Esophagus muscularis mucosa (tissue), 4 donors: ENCODE data around the gene MLN. TPM values are rescaled to one million over a fixed set of nuclear protein-coding genes. Genes with fewer than 3 reads are reported as not detected.

Experiments
- DNase-seq: peaks from one replicate; pipeline ENCODE4 v3.0.0-alpha.2; 2017; ENCODE audit errors: extremely low spot score
- H3K27ac ChIP-seq, 4 donors: fragments of 200-600 bp; sonication (generic); replicated peaks in 1 of 4; 1 replicate in 3 of 4; 2 replicates in 1 of 4; pipeline ENCODE4 v1.5.1; 2016 to 2019; ENCODE audit warnings: mild to moderate bottlenecking in 1 of 4
- H3K27me3 ChIP-seq, 4 donors: fragments of 200-600 bp; sonication (generic); one replicate each; pipeline versions ENCODE4 v1.5.1 to v1.6.0; 2016 to 2019
- H3K36me3 ChIP-seq, 4 donors: fragments of 200-600 bp; sonication (generic); one replicate each; pipeline ENCODE4 v1.5.1; 2016 to 2019
- H3K4me1 ChIP-seq, 4 donors: fragments of 200-600 bp; sonication (generic); one replicate each; pipeline ENCODE4 v1.5.1; 2016 to 2019
- H3K4me3 ChIP-seq, 4 donors: fragments of 200-600 bp; sonication (generic); 1 replicate in 2 of 4; 2 replicates in 2 of 4; pipeline ENCODE4 v1.5.1; 2016 to 2019; ENCODE audit warnings: mild to moderate bottlenecking in 4 of 4, moderate library complexity in 1 of 4
- H3K9me3 ChIP-seq, 4 donors: fragments of 200-600 bp; sonication (generic); 1 replicate in 3 of 4; 2 replicates in 1 of 4; pipeline ENCODE4 v1.5.1; 2016 to 2019
- CTCF ChIP-seq, 3 experiments: fragments of 200-600 bp in 2 of 3; fragments of 450-650 bp in 1 of 3; sonication (generic) in 2 of 3; IDR thresholded peaks; one replicate each; pipeline ENCODE4 v1.5.1; 2017 to 2019; ENCODE audit warnings: antibody characterized with exemption in 3 of 3, mild to moderate bottlenecking in 2 of 3, moderate library complexity in 1 of 3
- EP300 ChIP-seq: sonication (generic); formaldehyde crosslinking; IDR thresholded peaks from one replicate; pipeline ENCODE4 v1.6.1; 2017; ENCODE audit warnings: antibody characterized with exemption
- POLR2A ChIP-seq: fragments of 450-650 bp; IDR thresholded peaks from one replicate; pipeline ENCODE4 v1.6.1; 2017; ENCODE audit warnings: antibody characterized with exemption, moderate library complexity, mild to moderate bottlenecking, low read depth
- POLR2AphosphoS5 ChIP-seq, 2 donors: sonication (generic); formaldehyde crosslinking; IDR thresholded peaks; one replicate each; pipeline ENCODE4 v1.6.1; 2017; ENCODE audit warnings: antibody characterized with exemption in 2 of 2
- WGBS: methylation state at CpG from one replicate; pipeline ENCODE4 v1.1.5; 2018; 5-methylcytosine and 5-hydroxymethylcytosine counted together
- intact Hi-C: fragments of 100-400 bp; cut with DNase I; formaldehyde crosslinking; loops from one replicate; pipeline ENCODE4 v1.15.1; 2023
- total RNA-seq, 4 donors: library from RNA; depleted of rRNA; stranded (reverse); fragments of >200 nt; gene quantifications; one replicate each; pipeline versions ENCODE4 v1.1.0 to v1.2.1, GENCODE V29; 2016

Gene MLN
- total RNA-seq, 4 donors from 2014 or later, result not detected

DNA sequence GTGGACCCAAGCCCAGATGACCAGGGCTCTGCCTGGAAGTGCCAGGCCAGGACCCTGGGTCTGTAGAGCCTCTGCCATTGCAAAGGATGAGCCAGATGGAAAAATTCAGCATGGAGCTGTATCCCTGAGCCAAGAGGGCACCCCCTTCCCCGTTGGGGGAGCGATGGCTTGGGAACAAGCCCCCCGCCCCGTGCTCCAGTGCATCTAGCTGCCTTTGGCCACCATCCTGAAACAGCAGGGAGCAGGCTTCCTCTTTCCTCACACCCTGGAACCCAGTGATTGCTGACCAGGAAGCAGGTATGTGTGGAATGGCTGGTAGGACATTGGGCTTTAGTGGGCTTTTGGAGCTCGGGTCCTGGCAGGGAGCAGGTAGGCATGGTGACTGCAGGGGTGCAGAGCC lies 2.2 kb downstream of the MLN start:
- Histone ChIP-seq H3K4me3 (no peak overlapping the region), H3K9me3 (no peaks in the 10 kb centered on the region), H3K27me3 (peaks cover 0 to 95% (median 0%) of the 10 kb centered on the region in 4 donors), H3K36me3 (no peaks in the 10 kb centered on the region), H3K4me1 (no peaks in the 10 kb centered on the region), H3K27ac (no peak overlapping the region)
- DNase-seq, result no peak
- intact Hi-C loops, result no loop called here
- TF ChIP-seq CTCF (IDR thresholded peaks at IDR 0.05) (no peak), POLR2AphosphoS5 (IDR thresholded peaks at IDR 0.05) (no peak), POLR2A (no peak), EP300 (no peak)
- 80% methylated on average over 3 of the region's 5 CpGs for WGBS

DNA sequence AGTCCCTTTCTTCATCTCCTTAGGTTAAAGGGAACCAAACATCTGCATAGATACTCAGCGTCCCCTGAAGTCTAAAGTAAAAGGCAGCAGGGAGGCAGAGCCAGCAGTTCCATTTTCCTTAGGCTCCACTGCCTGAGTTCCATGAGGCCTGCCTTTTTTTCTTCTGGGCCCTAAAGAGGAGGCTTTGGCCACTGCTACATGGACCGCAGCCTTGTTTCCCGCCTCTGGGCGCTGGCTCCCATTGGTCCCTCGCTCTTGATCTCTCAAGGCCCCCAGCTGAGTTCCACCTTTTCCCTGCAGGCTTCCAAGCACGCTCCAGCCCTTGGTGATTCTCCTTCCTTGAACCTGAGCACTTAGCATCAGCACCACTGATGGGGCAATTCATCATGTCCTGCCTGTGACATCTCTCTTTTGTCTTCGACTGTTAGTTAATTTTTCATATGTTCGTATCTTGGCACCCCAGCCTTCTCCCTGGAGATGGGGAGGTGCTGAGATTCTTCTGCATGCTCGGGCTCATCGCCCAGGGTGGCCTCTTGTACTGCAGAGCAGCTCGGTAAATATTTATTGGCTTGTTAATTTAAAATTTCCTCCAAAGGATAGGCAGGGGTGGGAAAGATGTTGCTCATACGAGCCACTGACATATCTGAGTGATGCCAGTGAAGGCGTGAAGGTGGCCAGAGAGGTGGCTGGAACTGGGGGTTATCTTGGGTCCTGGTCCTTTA lies 3.4 kb downstream of the MLN start:
- WGBS, result 81% methylated on average over 13 of the region's 13 CpGs
- H3K27me3 ChIP-seq, result peaks cover 0 to 95% (median 1%) of the 10 kb centered on the region in 4 donors
- DNase-seq, result no peak
- no peak for TF ChIP-seq POLR2A
- H3K36me3 ChIP-seq, result no peaks in the 10 kb centered on the region
- no peaks in the 10 kb centered on the region for H3K9me3 ChIP-seq
- intact Hi-C loops, result no loop called here
- H3K27ac ChIP-seq, result no peak overlapping the region
- H3K4me1 ChIP-seq, result no peaks in the 10 kb centered on the region
- H3K4me3 ChIP-seq, result no peak overlapping the region

- Histone ChIP-seq H3K9me3 (no peaks in the 10 kb centered on the region), H3K27me3 (peaks cover 0 to 94% (median 3%) of the 10 kb centered on the region in 4 donors), H3K27ac (no peak overlapping the region), H3K4me3 (no peak overlapping the region), H3K4me1 (no peaks in the 10 kb centered on the region), H3K36me3 (no peaks in the 10 kb centered on the region)
- no peak for DNase-seq
- TF ChIP-seq POLR2AphosphoS5 (IDR thresholded peaks at IDR 0.05), result no peak
- no peak for TF ChIP-seq EP300
- TF ChIP-seq POLR2A, result no peak
- no peak for TF ChIP-seq CTCF (IDR thresholded peaks at IDR 0.05)
- WGBS, result 74% methylated on average over 4 of the region's 4 CpGs
- intact Hi-C loops, result no loop called here
Observed at GRCh38 chr6:33799454-33800113, 4.2 kb downstream of the MLN start.

GRCh38 chr6:33798343-33798848 lies 5.4 kb downstream of the MLN start:
- Histone ChIP-seq H3K4me3 (no peak overlapping the region), H3K27me3 (peaks cover 0 to 87% (median 3%) of the 10 kb centered on the region in 4 donors), H3K36me3 (no peaks in the 10 kb centered on the region), H3K9me3 (no peaks in the 10 kb centered on the region), H3K4me1 (no peaks in the 10 kb centered on the region), H3K27ac (no peak overlapping the region)
- 81% methylated on average over 13 of the region's 13 CpGs for WGBS
- no peak for TF ChIP-seq CTCF (IDR thresholded peaks at IDR 0.05)
- TF ChIP-seq EP300, result no peak
- TF ChIP-seq POLR2A, result no peak
- no peak for TF ChIP-seq POLR2AphosphoS5 (IDR thresholded peaks at IDR 0.05)
- DNase-seq, result no peak
- intact Hi-C loops, result no loop called here

DNA sequence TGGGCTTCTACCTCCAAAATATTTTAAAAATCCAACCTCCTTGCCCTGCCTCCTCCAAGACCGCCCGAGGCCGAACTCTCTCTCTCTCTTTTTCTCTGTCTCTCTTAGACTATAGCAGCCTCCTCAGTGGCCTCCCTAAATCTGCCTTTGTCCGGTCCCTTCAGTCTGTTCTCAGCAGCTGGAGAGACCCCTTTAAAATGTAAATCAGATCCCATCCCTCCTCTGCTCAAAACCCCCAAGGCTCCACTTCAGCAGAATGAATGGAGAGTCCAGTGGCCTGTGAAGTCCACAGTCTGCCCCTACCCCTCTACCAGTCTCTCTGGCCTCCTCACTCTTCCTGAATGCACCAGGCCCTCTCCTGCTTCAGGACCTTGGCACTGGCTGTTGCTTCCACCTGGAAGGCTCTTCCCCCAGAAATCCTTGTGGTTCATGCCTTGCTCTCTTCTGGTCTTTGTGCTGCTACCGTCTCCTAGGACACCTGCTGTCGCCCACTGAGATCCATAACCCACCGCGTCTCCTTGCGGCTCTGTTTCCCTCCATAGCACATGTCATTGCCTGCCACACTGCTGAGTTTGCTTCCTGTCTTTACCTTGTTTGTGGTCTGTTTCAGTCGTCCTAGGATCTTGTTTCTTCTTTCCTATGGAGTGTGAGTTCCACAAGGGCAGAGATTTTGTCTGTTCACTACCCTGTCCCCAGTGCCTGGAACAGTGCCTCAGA lies 6.0 kb downstream of the MLN start:
- H3K4me1 ChIP-seq, result no peaks in the 10 kb centered on the region
- DNase-seq, result no peak
- no peaks in the 10 kb centered on the region for H3K9me3 ChIP-seq
- 75% methylated on average over 10 of the region's 10 CpGs for WGBS
- no peak overlapping the region for H3K4me3 ChIP-seq
- no peaks in the 10 kb centered on the region for H3K36me3 ChIP-seq
- intact Hi-C loops, result no loop called here
- TF ChIP-seq CTCF (IDR thresholded peaks at IDR 0.05) (no peak), EP300 (no peak), POLR2AphosphoS5 (IDR thresholded peaks at IDR 0.05) (no peak), POLR2A (no peak)
- H3K27ac ChIP-seq, result no peak overlapping the region
- peaks cover 0 to 83% (median 3%) of the 10 kb centered on the region in 4 donors for H3K27me3 ChIP-seq
